H54 (cell line): ENCODE data around the gene TBCEL.

ENCODE experiments used
- DNase-seq: peaks from one replicate; pipeline ENCODE4 v3.0.0; 2011; ENCODE audit warnings: low spot score, mixed read lengths; ENCODE audit not compliant: insufficient read length
- FAIRE-seq: peaks from 3 replicates; lab custom pipeline; 2011; peaks lifted over from hg19 to GRCh38; lab: Jason Lieb, UNC
- POLR2A ChIP-seq: IDR thresholded peaks from 2 replicates; pipeline ENCODE4 v1.6.1; 2011; ENCODE audit warnings: low read depth, mild to moderate bottlenecking, low read length

TBCEL gene

DNA sequence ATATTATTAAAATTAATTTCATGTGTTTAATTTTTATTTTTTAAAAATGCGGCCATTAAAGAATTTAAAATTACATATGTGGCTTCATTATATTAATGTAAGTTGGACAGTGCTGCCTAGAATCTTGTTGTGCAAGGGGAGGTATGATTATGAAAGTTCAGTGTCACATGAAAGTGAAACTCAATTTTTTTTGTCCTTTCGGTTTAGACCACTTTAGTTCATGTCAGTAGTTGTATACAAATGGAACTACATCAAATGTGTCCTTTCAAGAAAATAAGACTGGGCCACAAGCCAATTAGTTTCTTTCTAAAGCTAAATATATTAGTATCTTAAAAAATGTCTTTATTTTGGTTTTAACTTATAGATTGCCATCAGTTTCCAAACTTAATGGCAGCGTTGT, 35.7 kb downstream of the TBCEL start:
- DNase-seq (no peak), FAIRE-seq (no peak)
- TF ChIP-seq POLR2A: no peak

DNA sequence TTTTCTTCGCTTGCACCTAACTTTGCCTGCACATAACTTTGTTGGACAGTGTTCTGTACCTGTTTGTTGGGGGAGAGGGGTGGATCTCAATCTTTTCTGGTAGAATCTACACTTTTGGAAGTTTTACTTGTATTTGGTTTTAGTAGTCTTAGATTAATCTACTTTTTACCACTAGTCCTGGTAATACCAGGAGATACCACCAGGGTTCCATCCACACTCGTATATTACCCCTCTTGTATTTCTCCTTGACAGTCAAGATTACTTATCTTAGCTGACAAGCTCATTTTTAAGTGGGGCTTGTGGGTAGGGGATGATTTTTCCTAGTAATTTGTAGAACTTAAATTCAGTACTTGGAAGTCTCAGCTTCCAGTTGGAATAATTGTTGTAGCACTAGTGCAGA, 39.8 kb downstream of the TBCEL start:
- no peak for DNase-seq
- no peak for FAIRE-seq
- no peak for TF ChIP-seq POLR2A

DNA sequence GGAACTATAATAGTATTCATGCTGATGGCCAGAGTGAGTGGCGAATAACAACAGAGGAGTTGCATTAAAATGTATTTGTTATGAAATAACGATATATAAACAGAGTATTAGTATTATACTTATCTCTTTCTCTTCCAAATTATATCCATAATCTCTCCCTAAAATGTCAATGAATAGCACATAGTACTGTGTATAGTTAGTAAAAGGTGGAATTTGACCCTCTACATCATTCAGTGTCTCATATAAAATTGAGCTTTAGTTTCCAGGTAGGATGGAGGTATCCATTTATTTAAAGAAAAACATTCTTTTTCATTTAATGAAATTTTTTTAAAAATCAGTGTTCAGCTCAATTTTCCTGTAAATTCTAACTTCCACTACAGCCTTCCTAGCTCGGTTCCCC, 42.7 kb downstream of the TBCEL start:
- TF ChIP-seq POLR2A: no peak
- no peak for FAIRE-seq

DNA sequence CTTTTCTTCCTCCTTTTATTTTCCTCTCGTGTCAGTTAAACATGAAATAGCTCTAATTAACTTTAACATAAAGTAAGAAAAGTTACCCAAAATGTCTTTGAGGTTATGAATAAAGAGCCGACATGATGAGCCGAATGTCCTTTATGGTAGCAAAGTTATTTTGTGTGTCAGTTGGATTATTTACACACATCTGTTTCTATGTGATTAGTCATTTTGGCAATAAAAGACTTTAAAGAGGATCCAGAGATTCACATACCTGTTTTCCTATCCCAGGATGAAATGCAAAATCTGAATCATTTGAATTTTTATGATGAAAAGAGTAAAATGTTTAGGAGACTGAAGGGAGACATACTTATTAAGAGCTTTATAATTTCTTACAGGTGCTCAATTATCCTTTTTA, 43.1 kb downstream of the TBCEL start:
- DNase-seq (no peak), FAIRE-seq (no peak)
- TF ChIP-seq POLR2A: no peak

More for the DNA sequence above, 42.7 kb downstream of the TBCEL start:
- no peak for DNase-seq

DNA sequence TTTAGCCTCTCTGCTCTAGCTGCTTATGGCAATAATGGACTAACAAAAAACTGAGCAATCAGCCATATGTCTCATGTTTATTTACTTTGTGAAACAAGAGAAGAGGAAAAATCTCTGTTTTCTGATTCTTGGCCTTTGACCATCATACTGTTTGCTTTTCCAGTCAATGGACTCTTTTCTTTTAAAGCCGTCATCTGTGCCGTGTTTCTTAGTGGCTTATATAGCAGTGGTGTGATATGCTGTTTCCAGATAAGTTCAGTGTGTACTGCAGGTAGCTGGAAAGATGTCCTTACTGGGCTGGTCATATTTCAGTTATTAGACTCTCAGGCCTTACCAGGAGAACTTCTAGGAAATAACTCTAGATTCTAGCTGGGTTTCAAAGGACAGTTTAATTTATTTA, 43.6 kb downstream of the TBCEL start:
- no peak for FAIRE-seq
- no peak for TF ChIP-seq POLR2A
- DNase-seq: no peak

DNA sequence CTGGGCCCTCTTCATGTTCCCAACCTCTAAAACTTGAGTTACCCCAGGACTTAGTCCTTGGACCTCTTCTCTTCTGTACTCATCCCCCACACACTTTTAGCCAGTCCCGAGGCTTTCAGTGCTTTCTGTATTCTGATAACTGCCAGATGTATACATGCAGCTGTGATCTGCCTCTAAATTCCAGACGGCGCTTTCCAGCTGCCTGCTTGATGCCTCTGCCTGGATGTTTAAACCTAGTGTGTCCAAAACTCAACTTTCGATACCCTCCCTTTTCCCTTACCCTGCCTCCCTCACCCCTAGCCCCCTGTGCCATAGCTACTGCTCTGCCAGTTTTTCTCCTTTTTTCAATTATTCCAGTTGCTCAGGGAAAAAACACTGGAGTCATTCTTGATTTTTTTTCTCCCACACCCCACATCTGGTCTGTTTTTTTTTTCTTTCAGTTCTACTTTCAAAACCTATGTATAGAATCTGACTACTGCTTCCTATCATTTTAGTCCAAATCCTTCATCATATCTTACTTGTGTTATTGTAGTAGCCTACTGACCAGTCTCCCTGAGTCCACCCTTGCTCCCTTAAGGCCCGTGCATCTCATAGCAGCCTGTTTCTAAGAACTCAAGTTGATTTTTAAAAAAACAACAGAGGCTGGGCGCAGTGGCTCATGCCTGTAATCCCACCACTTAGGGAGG, 44.2 kb downstream of the TBCEL start:
- no peak for TF ChIP-seq POLR2A
- DNase-seq (no peak), FAIRE-seq (no peak)

DNA sequence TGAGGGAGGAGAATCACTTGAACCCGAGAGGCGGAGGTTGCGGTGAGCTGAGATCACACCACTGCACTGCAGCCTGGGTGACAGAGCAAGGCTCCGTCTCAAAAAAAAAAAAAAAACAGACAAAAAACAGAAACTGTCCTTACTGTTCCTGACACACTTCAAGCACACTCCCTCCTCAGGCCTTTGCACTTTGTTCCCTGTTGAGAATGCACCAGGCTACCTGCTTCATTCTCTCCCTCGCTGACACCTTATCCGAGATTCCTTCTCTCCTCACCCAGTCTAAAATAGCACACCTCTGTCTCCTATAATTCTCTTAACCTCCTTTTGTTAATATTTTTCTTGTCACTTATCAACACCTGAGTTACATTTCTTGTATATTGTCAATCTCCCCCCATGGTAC, 44.9 kb downstream of the TBCEL start:
- FAIRE-seq (no peak), DNase-seq (no peak)
- no peak for TF ChIP-seq POLR2A

DNA sequence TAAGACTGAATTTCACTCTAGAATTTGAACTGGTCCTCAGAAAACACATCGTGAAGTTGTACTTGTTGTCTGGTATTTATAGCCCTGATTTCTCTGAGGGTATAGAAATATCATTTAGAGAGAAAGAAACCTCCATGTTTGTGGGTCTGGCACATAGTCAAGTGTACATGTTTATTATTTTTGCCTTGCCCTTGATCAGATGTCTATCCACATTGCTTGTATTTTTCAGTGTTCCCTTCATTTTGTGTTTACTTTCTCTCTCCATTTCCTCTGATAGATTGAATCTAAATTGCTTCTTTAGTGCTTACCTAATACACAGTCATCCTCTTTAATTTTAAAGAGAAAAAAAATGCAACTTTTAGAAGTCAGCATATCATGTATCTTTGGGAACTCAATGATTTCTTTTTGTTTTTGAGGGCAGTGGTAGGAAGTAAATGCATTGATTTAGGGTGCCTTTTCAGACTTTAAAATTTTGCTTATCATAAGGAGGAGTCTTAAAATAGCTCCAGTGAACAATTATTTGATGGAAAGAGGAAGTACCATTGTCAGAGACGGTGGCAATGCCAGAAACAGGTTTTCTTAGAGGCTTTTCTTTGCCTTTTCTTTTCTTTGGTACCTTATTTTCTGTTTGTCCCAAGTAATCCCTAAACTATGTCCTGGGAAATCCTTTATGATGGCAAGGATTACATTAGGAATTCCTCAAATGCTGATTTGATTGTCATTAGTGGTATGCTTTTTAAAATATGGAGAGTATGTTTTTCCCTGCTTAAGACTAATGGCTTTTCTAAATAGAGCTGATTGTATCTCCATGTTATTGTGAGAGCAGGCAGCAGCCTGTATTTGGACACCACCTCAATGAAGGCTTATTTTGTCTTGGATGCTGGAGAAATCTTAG, 47.3 kb downstream of the TBCEL start:
- TF ChIP-seq POLR2A: no peak
- FAIRE-seq (no peak), DNase-seq (no peak)

DNA sequence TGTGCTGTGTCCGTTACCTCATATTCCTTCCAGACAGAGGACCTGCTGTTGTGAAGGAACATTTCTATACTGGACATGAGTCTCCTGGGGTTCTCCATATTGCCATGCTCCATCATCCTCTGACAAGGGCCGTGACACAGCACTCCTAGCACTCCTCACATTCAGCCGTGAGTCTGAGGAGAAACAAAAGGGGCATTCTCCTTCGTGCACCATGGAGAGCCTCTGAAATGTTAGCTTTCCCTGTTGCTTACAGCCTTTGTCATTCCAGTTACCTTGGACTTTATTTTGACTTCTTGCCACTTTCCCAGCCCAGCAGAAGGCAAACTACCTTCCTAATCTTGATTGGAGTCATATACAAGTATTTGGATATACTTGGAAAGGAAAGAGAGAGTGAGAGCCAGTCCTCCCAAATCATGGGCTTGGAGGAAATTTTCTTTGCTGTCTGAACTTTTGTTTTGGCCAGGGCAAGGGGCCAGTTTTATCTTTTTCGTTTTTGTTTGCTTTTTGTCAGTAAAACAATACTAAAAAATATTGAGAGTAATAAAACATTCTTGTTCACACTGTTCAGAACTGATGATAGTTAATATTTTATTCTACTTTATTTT, 48.0 kb downstream of the TBCEL start:
- DNase-seq: no peak
- no peak for FAIRE-seq
- no peak for TF ChIP-seq POLR2A

DNA sequence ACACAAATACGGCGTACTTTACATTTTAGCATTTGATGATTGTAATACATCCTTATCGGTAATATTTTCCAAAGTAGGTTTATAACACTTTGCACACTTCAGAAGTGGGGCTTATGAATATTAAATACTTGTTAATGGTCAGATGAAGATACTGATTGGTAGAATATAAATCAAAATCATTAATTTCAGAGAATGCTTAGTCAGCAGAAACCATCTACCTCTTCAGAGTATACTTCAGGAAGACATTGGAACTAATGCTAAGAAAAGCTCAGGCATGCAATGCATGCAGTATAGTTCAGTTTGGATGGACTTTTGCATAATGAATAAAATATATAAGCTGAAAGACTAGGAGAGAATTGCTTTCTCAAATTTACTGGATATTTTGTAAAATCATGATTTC, 57.4 kb downstream of the TBCEL start:
- DNase-seq: no peak
- FAIRE-seq: no peak
- TF ChIP-seq POLR2A: no peak

DNA sequence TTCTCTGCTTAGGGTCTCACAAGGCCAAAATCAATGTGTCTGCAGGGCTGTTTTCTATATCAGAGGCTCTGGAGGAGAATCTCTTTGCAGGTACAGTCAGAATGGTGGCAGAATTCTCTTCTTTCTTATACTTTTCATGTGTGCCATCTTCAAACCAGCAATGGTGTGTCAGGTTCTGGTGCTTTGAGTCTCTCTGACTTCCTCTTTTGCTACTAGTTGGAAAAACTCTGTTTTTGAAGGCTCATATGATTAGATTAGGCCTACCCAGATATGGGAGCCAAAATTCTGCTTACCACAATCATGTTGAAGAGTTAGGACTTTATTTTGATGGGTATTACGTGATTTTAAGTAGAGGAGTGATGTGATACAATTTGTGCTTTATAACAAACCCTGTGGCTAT, 58.3 kb downstream of the TBCEL start:
- no peak for FAIRE-seq
- no peak for TF ChIP-seq POLR2A

DNA sequence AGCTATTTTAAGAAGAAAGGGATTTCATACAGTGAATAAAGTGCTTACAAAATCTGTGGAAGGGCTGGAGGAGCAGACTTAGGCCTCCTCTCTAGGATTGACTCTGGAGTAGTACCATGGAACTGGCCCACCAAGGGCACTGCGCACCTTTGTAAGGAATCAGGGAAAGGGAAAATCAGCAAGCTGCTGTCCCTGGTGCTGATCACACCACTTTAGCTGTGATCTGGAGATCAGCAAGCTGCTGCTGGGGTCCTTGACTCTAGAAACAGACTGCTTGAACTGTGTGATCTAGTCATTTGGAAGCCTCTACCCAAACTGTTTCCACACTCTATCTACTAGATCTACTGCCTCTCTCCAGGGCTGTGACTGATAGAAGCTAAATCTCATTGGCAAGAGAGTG, 58.8 kb downstream of the TBCEL start:
- no peak for DNase-seq
- no peak for FAIRE-seq
- no peak for TF ChIP-seq POLR2A

More for the DNA sequence above, 58.3 kb downstream of the TBCEL start:
- no peak for DNase-seq

DNA sequence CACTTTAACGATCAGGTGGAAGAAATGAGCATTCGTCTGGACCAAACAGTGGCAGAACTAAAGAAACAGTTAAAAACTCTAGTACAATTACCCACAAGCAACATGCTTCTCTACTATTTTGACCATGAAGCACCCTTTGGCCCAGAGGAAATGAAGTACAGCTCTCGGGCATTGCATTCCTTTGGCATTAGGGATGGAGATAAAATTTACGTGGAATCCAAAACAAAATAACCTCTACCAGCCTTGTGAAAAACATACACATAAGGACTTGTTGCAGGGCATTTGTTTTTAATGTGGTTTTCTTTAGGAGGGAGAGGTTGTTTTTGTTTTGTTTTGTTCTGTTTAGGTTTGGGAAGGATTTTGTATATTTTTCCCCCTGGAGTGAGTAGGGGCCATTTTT, 63.0 kb downstream of the TBCEL start:
- TF ChIP-seq POLR2A: no peak
- FAIRE-seq (no peak), DNase-seq (no peak)

DNA sequence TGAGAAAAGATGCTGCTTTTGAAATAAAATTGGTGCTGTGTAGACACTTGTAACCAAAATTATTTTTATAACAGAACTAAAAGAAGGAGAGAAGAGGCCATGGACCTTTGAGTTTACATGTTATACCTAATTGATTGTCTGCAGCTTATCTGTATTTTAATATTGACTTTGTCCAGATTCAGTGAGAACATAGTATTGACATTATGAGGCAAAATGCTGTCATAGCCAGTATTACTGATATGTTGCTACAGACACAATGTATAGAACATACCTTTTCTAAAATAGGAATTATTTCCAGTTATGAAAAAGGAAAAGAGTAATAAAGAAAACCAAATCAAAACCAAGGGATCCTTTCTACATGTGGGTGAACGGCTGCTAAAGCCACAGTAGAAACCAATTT, 65.7 kb downstream of the TBCEL start:
- TF ChIP-seq POLR2A: no peak
- no peak for FAIRE-seq
- no peak for DNase-seq
